ENCODE measurements around the gene ZRANB1.
A peak's percentile ranks its signal among the peaks of the same experiment; 100 is the strongest.

ZRANB1 gene

DNA sequence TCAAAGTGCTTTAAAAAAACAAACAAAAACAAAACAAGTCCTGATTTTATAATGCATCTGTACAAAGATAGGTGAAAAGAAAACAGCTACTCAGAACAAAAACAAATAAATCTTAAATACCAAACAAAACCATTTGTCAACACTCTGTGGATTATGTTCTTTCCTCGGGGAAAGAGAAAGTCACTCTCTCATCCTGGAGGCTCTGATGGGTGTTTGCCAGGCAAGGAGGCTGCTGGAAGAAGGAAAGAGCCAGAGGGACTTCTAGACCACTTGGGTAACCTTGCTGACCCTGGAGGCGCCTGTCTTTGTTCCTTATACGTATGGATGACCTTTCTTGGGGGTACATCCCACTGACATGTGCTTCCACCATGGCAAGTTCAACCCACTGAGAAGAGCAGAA, 92.8 kb downstream of the ZRANB1 start:
- TF ChIP-seq, protein P1, sequence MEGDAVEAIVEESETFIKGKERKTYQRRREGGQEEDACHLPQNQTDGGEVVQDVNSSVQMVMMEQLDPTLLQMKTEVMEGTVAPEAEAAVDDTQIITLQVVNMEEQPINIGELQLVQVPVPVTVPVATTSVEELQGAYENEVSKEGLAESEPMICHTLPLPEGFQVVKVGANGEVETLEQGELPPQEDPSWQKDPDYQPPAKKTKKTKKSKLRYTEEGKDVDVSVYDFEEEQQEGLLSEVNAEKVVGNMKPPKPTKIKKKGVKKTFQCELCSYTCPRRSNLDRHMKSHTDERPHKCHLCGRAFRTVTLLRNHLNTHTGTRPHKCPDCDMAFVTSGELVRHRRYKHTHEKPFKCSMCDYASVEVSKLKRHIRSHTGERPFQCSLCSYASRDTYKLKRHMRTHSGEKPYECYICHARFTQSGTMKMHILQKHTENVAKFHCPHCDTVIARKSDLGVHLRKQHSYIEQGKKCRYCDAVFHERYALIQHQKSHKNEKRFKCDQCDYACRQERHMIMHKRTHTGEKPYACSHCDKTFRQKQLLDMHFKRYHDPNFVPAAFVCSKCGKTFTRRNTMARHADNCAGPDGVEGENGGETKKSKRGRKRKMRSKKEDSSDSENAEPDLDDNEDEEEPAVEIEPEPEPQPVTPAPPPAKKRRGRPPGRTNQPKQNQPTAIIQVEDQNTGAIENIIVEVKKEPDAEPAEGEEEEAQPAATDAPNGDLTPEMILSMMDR (IDR thresholded peaks at IDR 0.05; ENCODE audit: low read depth, low read length), result no peak

DNA sequence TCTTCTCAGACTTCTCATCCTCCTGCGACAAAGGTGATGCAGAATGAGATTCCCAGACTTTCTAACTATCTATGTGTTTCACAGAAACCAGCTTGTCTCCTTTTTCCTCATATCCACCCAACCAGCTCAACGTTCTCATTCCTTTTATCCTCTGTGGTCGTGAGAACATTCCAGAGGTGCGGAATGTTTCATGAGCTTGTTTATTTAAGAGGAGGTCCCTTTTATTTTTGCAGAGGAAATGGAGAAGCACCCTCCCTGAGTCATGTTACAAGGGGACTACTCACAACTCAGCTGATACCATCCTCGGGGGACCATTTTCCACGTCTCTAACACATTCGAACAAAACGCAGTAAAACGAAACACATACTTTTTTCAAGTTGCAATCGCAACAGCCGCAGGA, 93.2 kb downstream of the ZRANB1 start:
- peak overlapping the region; percentile 37 for H3K4me3 ChIP-seq (ENCODE audit: low read depth, low read length)
- TF ChIP-seq, protein P1 (IDR thresholded peaks at IDR 0.05; ENCODE audit: low read depth, low read length), result no peak

More for the DNA sequence above, 92.8 kb downstream of the ZRANB1 start:
- H3K4me3 ChIP-seq (ENCODE audit: low read depth, low read length), result peak overlapping the region; percentile 37

DNA sequence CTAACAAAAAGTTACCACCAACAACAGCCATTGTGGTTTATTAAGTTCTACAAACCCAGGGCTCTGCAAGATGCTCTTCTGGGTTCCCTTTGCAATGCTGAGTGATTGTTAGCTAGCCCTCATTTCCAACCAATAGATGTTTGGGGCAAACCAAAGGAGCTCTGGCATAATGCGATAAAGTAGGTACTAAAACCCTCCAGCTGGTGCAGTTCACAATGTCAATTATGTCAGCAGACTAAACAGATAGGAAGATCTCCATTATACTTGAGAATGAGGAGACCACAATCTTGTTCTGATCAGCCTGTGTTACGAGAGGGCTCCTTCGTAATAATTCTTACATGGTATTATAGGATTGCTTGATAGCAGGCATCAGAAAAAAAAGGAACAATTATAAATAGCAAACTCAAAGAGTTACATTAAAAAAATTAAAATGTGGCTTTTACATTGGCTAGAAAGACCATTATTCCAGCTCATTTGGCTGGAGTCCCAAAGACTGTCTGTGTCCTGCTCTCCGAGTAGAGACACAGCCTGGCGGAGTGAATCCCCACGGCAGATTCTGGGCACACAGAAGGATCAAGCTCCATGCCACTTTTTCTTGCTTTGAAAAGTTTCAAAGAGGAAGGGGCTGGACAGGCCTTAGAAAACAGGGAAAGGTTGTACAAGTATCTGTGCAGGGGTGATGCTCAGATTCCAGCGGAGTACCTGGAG, 93.8 kb downstream of the ZRANB1 start:
- H3K4me3 ChIP-seq (ENCODE audit: low read depth, low read length), result peak overlapping the region; percentile 37
- TF ChIP-seq, protein P1 (IDR thresholded peaks at IDR 0.05; ENCODE audit: low read depth, low read length), result no peak

DNA sequence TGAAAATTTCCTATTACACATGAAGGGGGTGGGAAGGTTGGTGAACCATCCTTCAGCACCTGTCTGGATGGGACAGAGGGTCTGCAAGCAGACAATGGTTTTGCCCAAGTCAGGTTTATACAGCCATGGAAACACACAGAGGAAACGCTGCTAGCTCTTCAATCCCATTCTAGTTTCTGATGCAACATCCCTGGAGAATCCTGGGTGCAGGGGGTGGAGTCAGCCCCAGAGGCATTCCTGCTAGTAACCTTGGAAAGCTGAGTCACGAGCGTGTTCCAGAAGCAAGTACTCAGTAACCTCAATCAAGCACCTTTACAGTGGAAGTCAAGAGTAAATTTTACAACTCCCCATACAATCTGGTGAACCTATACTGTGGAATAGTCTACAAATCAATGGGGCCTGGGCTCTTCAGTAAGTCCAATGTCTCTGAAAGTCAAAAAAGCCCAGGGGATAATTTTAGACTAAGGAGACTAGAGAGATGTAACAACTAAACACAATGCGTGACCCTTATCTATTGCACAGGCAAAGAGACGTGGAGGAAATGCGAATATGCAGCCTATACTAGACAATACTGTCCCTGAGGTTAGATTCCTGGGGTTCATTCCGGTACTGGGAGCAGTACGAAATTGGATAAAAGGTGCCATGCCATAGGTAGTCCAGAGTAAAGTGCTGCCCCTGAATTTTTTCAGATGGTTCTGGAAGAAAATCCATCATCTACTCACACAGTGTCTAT, 95.4 kb downstream of the ZRANB1 start:
- TF ChIP-seq, protein P1 (IDR thresholded peaks at IDR 0.05; ENCODE audit: low read depth, low read length), result no peak
- H3K4me3 ChIP-seq (ENCODE audit: low read depth, low read length), result 0 out of 2 replicates have a peak overlapping the region, but pooled peaks have one; percentile 8

All from WI38 (cell line).